DOHH2 (cell line): ENCODE data around the gene MGST1.

Experiments
- CTCF ChIP-seq: fragments of 200-600 bp; sonication (generic); IDR thresholded peaks from one replicate; pipeline ENCODE4 v1.5.1; 2014; ENCODE audit warnings: antibody characterized with exemption, mild to moderate bottlenecking, low read depth, low read length; ENCODE audit not compliant: poor library complexity, severe bottlenecking
- EZH2phosphoT487 ChIP-seq: fragments of 200-600 bp; sonication (generic); IDR thresholded peaks from 2 replicates; pipeline ENCODE4 v1.6.1; 2017; ENCODE audit warnings: borderline replicate concordance, mild to moderate bottlenecking, antibody characterized with exemption, low read length, moderate library complexity, mixed read lengths

GRCh38 chr12:16349131-16349460 is 1.7 kb downstream of the MGST1 start:
- TF ChIP-seq CTCF (no peak), EZH2phosphoT487 (no peak)
